Hepatocyte (in vitro differentiated cells): ENCODE data around the gene ACTR1A.

ENCODE experiments used
- CTCF ChIP-seq: fragments of 200-600 bp; sonication (generic); IDR thresholded peaks from 2 replicates; pipeline ENCODE4 v1.5.1; 2016; ENCODE audit warnings: antibody characterized with exemption, mild to moderate bottlenecking; ENCODE audit not compliant: poor library complexity
- EZH2 ChIP-seq: fragments of 200-600 bp; sonication (generic); IDR thresholded peaks from 2 replicates; pipeline ENCODE4 v1.6.1; 2016; ENCODE audit warnings: antibody characterized with exemption, mild to moderate bottlenecking, borderline replicate concordance
- EZH2phosphoT487 ChIP-seq: fragments of 200-600 bp; sonication (generic); IDR thresholded peaks from one replicate; pipeline ENCODE4 v1.6.1; 2018; ENCODE audit warnings: antibody characterized with exemption, mild to moderate bottlenecking, low read depth, moderate library complexity; ENCODE audit not compliant: unreplicated experiment, severe bottlenecking

- no peak for TF ChIP-seq CTCF
- no peak for TF ChIP-seq EZH2
- no peak for TF ChIP-seq EZH2phosphoT487
Observed at GRCh38 chr10:102484021-102484420, 18.5 kb downstream of the ACTR1A start.
